ENCODE data around the gene TMOD1. TPM values are rescaled to one million over a fixed set of nuclear protein-coding genes. Genes with fewer than 3 reads are reported as not detected.

Gene TMOD1
- total RNA-seq, 1 donor, result 0.18 TPM

DNA sequence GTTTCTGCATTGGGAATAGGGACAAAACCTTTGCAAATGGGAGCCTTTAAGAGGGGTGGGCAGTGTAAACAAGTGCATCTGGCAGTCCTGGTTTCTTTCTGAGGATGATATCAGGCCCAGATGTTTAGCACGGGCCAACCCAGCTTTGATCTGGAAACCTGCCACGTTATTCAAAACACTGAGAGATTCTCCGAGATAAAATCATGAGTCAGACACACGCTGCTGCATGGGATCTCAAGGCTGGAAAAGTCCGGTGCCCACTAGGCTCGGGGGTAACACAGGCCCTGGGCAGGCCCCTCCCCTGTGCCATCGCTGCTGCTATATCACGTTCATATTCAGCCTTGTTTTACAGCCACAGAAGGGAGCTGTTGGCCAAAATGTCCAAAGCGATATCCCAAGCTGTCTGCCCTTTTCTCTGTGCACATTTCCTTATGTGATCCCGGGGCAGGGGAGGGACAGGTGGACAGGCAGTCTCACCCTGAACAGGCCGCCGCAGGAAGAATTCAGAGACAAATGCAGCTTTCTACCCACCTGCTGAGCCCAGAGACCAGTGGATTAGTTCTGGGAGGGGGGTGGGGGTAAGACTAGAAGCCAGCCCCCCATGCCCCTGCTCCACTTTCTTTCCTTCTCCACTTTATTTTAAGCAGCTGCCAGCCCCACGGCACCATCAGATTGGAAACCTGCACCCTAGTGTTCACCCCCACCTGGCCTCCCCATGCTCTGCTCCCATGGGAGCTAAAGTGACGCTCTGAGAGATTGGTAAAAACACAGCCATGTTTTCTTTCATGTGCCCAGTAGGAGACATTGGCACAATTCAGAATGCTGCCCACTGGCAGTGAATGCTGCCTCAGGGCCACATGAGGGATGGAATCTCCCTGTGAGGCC lies 63.1 kb downstream of the TMOD1 start:
- H3K4me3 ChIP-seq (ENCODE audit: low read depth, low read length), result no peak overlapping the region
- TF ChIP-seq, protein P1, sequence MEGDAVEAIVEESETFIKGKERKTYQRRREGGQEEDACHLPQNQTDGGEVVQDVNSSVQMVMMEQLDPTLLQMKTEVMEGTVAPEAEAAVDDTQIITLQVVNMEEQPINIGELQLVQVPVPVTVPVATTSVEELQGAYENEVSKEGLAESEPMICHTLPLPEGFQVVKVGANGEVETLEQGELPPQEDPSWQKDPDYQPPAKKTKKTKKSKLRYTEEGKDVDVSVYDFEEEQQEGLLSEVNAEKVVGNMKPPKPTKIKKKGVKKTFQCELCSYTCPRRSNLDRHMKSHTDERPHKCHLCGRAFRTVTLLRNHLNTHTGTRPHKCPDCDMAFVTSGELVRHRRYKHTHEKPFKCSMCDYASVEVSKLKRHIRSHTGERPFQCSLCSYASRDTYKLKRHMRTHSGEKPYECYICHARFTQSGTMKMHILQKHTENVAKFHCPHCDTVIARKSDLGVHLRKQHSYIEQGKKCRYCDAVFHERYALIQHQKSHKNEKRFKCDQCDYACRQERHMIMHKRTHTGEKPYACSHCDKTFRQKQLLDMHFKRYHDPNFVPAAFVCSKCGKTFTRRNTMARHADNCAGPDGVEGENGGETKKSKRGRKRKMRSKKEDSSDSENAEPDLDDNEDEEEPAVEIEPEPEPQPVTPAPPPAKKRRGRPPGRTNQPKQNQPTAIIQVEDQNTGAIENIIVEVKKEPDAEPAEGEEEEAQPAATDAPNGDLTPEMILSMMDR (IDR thresholded peaks at IDR 0.05; ENCODE audit: insufficient read depth, low read length), result no peak
- peak; percentile 83 for DNase-seq (ENCODE audit: low read depth)

DNA sequence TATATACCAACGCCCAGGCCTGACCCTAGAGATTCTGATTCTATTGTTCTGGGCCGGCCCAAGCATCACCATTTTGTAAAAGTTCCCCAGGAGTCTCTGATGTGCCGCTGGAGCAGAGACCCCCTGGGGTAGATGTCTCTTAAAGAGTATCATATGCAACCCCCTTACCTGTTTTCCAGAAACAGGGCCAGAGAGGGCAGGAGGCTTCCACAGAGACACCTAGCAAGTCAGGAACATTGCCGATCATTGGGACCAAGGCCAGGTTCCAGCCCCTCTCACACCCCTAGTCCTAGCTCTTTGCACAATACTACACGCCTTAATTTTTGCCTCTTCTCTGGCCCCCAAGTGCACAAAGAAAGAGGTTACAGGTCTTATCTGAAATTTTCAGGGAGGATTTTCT lies 63.8 kb downstream of the TMOD1 start:
- TF ChIP-seq, protein P1 (IDR thresholded peaks at IDR 0.05; ENCODE audit: insufficient read depth, low read length), result no peak
- no peak for DNase-seq (ENCODE audit: low read depth)
- no peak overlapping the region for H3K4me3 ChIP-seq (ENCODE audit: low read depth, low read length)

DNA sequence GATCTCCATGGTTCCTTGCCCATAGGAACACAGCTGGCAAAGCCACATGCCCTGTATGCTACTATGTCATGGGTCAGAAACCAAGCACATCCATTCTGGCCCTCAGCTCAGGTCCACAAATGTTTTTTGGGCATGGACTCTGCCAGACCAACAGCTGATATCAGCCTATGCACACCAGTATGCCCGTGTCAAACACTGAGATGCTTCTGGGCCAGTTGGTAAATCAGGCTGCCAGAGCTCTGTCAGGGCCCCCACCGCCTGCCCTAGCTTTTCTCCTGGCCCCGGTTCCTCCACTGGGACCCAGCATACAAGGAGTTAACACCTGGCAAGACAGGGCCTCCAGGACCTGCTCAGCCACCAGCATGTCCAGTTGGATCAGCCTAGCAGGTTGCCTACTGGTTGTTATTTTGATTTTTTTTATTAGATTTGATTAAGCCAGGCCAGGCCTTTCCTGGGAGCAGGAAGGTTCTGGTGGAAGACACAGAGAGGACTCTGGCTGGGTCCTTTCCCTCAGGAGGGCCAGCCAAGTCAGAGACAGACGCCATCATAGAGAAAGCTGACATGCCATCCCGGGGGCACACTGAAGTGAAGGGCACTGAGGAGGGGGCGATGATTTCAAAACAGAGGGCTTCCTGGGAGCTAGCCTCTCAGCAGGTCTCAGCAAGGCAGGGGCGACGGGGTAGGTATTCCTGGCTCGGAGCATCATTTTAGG lies 65.9 kb downstream of the TMOD1 start:
- no peak overlapping the region for H3K4me3 ChIP-seq (ENCODE audit: low read depth, low read length)
- TF ChIP-seq, protein P1 (IDR thresholded peaks at IDR 0.05; ENCODE audit: insufficient read depth, low read length), result no peak
- DNase-seq (ENCODE audit: low read depth), result no peak

GRCh38 chr9:97567894-97568202 lies 66.4 kb downstream of the TMOD1 start:
- no peak overlapping the region for H3K4me3 ChIP-seq (ENCODE audit: low read depth, low read length)
- no peak for DNase-seq (ENCODE audit: low read depth)
- TF ChIP-seq, protein P1 (IDR thresholded peaks at IDR 0.05; ENCODE audit: insufficient read depth, low read length), result no peak

GRCh38 chr9:97568461-97569275 lies 67.2 kb downstream of the TMOD1 start:
- H3K4me3 ChIP-seq (ENCODE audit: low read depth, low read length), result no peak overlapping the region
- TF ChIP-seq, protein P1 (IDR thresholded peaks at IDR 0.05; ENCODE audit: insufficient read depth, low read length), result no peak
- DNase-seq (ENCODE audit: low read depth), result no peak

DNA sequence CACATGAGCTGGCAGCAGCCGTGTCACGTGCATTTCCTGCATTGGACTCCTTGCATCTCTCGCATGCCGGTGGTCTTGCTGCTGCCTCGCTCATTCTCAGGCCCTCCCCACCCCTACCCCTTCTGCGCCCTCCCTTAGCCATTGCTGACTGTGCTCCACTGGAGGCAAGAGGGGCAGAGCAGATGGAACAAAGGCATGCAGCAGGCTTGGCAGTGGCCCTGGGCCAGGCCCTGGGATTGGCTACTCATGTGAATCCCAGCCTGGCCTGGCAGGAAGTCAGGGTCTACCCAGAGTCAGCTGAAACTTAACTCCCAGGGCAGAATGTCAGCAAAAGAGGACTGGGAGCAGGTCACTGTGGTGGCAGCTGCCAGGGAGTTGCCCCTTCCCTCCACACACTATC lies 69.4 kb downstream of the TMOD1 start:
- no peak for DNase-seq (ENCODE audit: low read depth)
- H3K4me3 ChIP-seq (ENCODE audit: low read depth, low read length), result no peak overlapping the region
- TF ChIP-seq, protein P1 (IDR thresholded peaks at IDR 0.05; ENCODE audit: insufficient read depth, low read length), result no peak

Data from fibroblast of the aortic adventitia (primary cell).